GM12874 (cell line): ENCODE data around the gene RNF126.

Experiments
- TF ChIP-seq, protein P1 (sequence below): IDR thresholded peaks from 2 replicates; pipeline ENCODE4 v1.5.1; 2011; ENCODE audit warnings: low read depth, mild to moderate bottlenecking, control low read depth, low read length, moderate library complexity; ENCODE audit not compliant: insufficient read depth

RNF126 gene

DNA sequence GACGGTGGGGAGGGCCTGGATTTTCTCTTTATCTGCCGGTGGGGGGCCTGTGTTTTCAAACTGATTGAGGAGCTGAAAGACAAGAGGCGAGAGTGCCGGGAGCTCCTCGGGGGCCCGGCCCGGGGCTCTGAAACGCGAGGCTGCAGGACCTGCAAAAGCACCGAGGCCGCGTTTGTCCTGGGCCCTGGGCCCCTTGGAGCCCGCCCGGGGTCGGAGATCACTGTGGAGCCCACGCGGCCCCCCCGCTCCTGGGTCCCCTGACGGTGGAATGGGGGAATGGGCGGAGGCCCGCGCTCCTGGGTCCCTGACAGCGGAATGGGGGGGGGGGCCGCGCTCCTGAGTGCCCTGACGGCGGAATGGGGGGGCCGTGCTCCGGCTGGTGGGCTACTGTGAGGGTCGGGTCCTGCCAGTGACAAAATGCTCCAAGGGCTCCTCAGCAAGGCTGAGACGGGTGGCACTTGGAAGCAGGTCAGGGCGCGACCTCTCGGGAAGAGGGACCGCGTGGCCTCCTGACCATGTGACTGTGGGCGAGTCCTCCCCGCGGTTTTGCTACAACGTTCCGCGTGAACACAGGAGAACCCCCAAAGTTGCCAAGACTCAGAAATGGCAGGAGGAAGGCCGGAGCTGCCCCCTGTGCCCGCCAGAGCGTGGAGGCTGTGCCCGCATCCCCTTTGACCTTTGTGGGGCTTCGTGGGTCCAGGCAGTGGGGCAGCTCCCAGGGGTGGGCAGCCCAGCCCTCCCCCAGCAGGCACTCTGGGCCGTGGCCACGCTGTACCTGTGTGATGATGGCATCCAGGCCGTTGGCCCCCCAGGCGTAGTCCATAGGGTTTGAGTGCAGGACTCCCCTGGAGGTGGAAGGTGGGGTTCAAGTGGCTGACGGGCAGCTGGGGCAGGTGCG, 13.9 kb downstream of the RNF126 start:
- TF ChIP-seq, protein P1, sequence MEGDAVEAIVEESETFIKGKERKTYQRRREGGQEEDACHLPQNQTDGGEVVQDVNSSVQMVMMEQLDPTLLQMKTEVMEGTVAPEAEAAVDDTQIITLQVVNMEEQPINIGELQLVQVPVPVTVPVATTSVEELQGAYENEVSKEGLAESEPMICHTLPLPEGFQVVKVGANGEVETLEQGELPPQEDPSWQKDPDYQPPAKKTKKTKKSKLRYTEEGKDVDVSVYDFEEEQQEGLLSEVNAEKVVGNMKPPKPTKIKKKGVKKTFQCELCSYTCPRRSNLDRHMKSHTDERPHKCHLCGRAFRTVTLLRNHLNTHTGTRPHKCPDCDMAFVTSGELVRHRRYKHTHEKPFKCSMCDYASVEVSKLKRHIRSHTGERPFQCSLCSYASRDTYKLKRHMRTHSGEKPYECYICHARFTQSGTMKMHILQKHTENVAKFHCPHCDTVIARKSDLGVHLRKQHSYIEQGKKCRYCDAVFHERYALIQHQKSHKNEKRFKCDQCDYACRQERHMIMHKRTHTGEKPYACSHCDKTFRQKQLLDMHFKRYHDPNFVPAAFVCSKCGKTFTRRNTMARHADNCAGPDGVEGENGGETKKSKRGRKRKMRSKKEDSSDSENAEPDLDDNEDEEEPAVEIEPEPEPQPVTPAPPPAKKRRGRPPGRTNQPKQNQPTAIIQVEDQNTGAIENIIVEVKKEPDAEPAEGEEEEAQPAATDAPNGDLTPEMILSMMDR, result no peak

DNA sequence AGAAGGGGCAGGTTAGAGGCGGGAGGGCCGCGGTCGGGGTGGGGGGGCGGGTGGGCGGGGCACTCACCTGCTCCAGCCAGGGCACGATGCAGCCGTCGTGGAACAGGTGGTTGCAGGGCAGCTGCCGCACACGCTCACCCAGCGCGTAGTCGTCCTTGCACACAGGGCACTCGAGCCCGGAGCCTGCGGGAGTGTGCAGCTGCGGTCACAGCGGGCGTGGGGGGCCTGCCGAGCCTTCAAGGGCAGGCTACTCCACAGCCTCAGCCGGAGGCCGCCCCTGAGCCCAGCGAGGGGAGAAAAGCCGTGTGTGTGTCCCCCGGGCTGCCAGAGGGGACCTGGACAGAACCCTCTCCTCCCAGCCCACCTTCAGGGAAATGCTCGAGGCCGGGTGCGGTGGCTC, 14.7 kb downstream of the RNF126 start:
- TF ChIP-seq, protein P1, result no peak

DNA sequence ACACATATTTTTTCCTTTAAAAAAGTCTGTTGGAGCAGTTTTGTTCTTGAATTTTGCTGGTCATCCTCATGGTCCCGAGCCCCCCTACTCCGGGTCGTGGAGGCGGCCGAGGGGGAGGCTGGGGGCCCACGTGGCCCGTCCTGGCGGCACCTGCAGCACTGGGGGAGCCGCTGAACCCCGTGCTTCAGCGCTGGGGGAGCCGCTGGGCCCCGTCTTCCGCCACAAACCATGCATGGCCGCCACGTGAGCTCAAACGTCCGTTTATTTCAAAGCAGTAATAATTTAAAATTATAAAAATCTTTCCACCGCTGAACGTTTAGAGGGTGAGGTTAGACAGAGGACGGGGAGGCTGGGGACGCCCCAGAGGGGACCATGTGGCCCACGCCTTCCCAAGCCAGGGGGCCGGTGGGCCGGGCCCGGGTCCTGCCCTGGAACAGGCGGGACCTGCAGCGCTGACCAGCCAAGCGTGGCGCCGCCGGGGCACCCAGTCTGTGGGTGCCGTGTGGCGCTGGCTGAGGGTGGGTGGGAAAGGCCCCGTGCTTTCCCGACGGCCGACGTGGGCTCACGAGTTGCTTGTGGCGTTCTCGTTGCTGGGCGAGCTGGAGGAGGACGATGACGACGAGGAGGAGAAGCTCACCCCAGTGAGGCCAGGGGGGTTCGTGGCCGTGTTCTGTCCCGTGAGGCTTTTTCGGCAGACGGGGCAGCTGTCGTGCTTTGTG, 15.3 kb downstream of the RNF126 start:
- TF ChIP-seq, protein P1, result no peak

DNA sequence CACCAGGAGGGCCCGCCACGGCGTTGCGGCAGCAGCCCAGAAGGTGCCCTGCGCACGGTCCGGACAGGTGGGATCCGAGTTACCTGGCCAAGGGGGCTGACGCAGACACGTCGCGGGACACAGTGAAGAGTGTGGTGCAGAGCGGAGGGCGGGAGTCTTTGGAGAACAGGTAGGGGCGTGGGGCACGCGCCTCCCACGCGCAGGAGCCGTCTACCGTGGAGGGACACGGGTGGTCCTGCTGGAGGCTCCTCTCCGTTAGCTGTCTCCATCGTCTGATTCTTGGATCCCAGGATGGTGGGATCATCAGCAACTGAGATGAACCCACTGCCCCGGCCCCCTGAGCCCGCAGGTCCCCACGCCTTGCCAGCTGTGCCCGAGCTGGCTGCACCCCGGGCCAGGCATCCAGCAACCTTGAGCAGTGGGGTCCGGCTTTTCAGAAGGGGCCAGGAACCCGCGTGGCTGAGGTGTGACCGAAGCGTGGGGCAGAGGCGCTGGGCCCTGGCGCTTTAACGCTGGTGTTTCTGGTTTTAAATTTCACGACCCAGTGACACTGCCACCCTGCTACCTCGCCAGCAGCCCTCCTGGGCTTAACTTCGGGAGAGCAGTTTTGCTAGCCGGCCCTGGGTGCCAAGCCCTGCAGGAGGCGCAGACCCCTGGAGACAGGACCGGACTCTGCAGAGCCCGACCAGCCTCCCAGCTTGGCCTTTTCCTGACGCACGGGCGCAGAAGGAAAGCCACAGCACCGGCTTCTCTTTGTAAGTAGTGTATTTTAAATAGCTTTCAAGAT, 16.0 kb downstream of the RNF126 start:
- TF ChIP-seq, protein P1, result no peak

DNA sequence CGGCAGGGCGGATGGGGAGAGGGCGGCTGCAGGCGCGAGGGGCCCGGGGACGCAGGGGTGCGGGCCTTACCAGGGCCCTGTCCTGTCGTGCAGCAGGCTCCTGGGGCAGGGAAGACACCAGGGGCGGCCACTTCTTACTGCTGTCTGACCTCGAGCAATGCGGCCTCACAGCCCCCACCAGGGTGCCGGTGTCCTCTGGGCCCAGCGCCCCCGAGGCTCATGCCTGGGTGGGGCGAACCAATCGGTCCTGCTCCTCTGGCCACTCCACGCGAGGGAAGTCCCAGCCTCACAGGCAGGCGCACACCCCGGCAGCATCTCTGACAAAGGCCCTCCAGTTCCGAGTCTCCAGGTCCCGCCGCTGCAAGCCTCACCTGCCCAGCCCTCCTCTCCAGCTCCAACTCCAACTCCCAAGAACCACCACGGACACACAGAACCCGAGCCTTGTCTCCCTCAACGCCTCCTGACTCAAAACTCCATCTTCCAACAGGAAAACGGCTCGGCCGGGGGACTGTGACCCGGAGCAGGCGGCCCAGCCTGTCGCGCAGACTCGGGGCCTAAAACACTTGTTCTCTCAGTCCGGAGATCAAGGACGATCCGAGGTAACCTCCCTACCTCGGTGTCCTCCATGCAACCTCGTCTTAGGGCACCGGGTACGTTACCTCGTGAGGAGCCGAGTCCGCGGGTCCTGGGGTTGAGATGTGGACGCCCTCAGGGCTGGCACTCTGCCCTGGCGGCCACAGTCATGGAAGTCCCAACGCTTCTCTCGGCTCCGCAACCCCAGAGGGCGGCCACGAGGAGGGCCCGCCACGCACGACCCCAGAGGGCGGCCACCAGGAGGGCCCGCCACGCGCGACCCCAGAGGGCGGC, 16.9 kb downstream of the RNF126 start:
- TF ChIP-seq, protein P1, result no peak

DNA sequence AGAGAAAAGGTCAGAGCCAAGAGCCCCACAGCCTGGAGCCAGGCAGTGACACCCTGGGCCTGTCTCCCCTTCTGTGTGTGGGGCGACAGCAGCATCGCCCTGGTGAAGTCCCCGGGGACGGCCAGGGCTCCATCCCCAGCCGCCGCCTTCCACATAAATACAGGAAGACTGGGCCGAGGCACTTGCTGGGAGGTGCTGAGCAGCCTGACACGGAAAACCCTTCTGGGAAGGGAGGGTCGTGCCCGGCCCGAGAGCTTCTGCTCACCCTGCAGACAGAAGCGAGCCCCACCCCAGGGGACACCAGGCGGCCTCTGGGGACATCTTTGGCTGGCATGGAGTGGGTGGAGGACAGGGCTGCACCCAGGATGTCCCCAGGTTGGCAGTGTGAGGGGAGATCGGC, 18.2 kb downstream of the RNF126 start:
- TF ChIP-seq, protein P1, result no peak
